Activated CD8-positive, alpha-beta memory T cell treated with anti-CD3 and anti-CD28 coated beads, Interleukin-2, amount 10 ng/mL, durations not matched to agents 7 days and 5 days (primary cell): ENCODE measurements around the gene OR2H2. TPM values are rescaled to one million over a fixed set of nuclear protein-coding genes. Genes with fewer than 3 reads are reported as not detected.
A peak's percentile ranks its signal among the peaks of the same experiment; 100 is the strongest.

Experiments used
- ATAC-seq: fragments of 150-1000 bp; cut with Tn5 transposase; one replicate; pipeline ENCODE4 v1.10.0; 2021; ENCODE audit warnings: moderate library complexity
- CTCF ChIA-PET: fragments of 350-600 bp; sonication (Branson Sonifier 250); formaldehyde crosslinking; loops from one replicate; lab custom pipeline; 2021; ENCODE audit warnings: antibody characterized with exemption; lab: Charles Lee
- DNase-seq: peaks from one replicate; pipeline ENCODE4 v3.0.0-alpha.2; 2020
- H3K27ac Mint-ChIP-seq: one replicate; pipeline ENCODE4 v1.8.0; 2021; ENCODE audit warnings: mild to moderate bottlenecking, mixed read lengths
- H3K27me3 Mint-ChIP-seq: one replicate; pipeline ENCODE4 v1.8.0; 2021; ENCODE audit warnings: mixed read lengths
- H3K36me3 Mint-ChIP-seq: one replicate; pipeline ENCODE4 v1.8.0; 2021; ENCODE audit warnings: mild to moderate bottlenecking, mixed read lengths
- H3K4me1 Mint-ChIP-seq: one replicate; pipeline ENCODE4 v1.8.0; 2021; ENCODE audit warnings: mixed read lengths
- H3K4me3 Mint-ChIP-seq: one replicate; pipeline ENCODE4 v1.8.0; 2021; ENCODE audit warnings: mild to moderate bottlenecking, moderate library complexity, mixed read lengths
- H3K9me3 Mint-ChIP-seq: one replicate; pipeline ENCODE4 v1.8.0; 2022; ENCODE audit warnings: low read depth, mixed read lengths
- total RNA-seq, 2 experiments: library from RNA; stranded (reverse); gene quantifications; one replicate each; pipeline ENCODE4 v1.2.3, GENCODE V29; 2021

Gene OR2H2
- total RNA-seq, 2 experiments from 2014 or later: not detected

DNA sequence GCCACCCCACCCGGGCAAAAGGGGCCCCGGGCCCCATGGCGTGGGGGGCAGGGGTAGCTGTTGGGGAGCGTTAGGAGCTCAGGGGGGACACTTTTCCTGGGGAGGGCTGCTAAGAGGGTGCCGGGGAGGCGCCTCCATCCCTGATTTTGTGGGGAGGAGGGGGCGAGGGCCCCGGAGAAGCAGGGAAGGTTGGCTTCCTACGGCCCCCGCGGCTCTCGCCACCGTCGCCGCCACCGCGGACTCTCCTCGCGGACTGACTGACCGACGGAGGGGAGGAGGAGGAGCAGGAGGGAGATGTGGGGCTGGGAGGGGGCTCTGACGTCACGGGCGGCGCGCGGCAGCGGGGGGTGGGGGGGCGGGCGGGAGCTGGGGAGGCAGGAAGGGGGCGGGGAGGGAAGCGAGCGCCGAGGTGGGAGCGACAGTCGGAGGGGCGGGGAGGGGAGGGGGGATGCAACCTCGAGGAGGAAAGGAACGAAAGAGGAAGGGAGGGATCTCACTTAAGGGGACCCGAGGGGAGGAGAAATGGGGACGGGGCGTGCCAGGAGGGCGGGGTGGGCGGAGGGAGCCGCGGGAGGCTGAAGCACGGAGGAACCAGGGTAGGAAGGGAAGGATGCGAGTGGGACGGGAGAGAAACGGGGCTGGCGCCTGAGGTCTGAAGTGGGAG is 43.0 kb downstream of the OR2H2 start:
- Mint-ChIP-seq H3K4me3 (peak overlapping the region; percentile 72), H3K27me3 (peaks cover 45% of the 10 kb centered on the region), H3K27ac (peak overlapping the region; percentile 44), H3K9me3 (no peaks in the 10 kb centered on the region), H3K36me3 (no peaks in the 10 kb centered on the region), H3K4me1 (peaks cover 24% of the 10 kb centered on the region)
- DNase-seq (peak; percentile 51), ATAC-seq (peak; percentile 13)
- CTCF ChIA-PET: interaction anchor here (0.8 to 3.3 kb wide), 5 partner anchors 10 to 24 kb away, joined by 3 to 20 read pairs (median 4); no protein-coding TSS in a partner anchor

DNA sequence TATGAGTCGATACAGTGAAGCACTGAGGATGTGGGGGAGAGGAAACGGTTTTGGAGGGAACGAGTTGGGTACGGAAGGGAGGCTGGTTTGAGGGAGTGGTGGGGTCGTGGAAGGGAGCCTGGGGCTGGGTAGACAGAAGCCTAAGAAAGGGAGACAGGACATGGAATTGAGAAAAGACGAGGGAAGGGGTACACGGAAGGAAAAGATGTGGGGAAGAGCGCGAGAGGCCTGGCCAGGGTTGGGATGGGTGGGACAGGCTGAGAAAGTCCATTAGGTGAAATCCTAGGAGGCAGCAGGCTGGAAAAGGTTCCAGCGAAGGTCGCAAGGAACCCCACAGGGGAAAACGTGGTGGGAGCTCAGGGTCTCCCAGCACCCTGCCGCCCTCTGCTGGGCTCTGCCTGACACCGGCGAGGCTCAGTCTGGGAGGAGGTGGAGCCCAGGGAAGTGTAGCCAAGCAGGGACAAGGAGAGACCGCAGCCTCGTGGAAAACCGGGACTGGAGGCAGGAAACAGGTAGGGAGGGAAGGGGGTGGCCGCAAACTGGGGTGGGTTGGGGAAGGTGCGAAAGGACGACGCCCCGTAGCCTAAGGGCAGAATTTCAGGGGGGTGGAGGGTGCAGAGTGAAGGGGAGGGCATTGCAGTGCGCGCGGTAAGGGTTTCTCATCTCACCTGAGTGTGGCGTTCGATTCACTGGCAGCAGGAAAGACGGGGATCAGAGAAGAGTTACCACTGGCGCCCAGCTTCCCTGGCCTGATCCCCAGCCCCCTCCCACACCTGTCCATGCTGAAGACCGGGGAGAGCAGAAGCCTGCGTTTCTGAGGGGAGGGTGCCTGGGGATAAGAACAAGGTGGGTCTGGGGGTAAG is 43.7 kb downstream of the OR2H2 start:
- ATAC-seq (peak; percentile 60), DNase-seq (peak; percentile 67)
- Mint-ChIP-seq H3K27ac (peak overlapping the region; percentile 44), H3K36me3 (no peaks in the 10 kb centered on the region), H3K27me3 (peaks cover 50% of the 10 kb centered on the region), H3K4me3 (peak overlapping the region; percentile 72), H3K4me1 (peaks cover 29% of the 10 kb centered on the region), H3K9me3 (no peaks in the 10 kb centered on the region)
- CTCF ChIA-PET: interaction anchor here (0.8 to 3.7 kb wide), 4 partner anchors 11 to 25 kb away, joined by 4 to 20 read pairs (median 14); no protein-coding TSS in a partner anchor

DNA sequence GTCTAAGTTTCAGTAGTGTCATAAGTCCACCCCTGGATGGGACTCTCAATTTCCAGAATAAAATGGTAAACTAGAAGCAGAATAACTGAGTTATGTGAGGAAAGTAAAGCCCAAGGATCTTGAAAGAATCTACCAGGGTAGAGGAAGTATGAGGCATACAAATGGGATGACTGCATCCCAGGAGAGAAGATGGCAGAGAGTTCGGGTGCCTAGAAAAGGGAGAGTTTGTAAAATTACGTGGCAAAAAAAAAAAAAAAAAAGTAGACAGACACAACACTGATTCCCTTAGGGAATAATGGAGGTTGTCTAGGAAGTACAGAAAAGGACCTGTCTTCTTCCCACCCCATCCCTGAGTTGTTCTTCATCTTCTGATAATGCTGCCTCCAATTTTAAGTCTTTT is 44.6 kb downstream of the OR2H2 start:
- Mint-ChIP-seq H3K4me3 (no peak overlapping the region), H3K27ac (no peak overlapping the region), H3K9me3 (no peaks in the 10 kb centered on the region), H3K4me1 (peaks cover 29% of the 10 kb centered on the region), H3K36me3 (no peaks in the 10 kb centered on the region), H3K27me3 (peaks cover 56% of the 10 kb centered on the region)
- DNase-seq: no peak
- CTCF ChIA-PET: interaction anchor here (1.9 to 3.7 kb wide), 4 partner anchors 12 to 24 kb away, joined by 8 to 20 read pairs (median 14); no protein-coding TSS in a partner anchor
- ATAC-seq: no peak

DNA sequence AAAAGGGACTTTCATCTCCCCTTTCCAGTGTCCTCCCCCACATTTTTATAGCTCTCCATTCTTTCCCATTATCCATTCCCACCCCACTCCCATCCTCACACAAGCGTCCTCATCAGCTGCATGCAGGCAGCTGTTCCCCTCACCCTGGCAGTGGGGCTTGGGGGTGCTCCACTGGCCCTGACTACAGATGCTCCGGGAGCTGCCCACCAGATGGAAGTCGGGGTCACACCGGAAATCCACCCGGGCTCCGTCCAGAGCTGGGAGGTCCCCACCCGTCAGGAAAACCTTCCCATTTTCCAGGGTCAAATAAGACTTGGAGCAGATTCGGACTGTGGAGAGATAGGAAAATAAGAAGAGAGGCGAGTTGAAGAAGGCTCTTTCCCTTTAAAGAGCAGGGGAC is 45.4 kb downstream of the OR2H2 start:
- Mint-ChIP-seq H3K9me3 (no peaks in the 10 kb centered on the region), H3K4me1 (peaks cover 29% of the 10 kb centered on the region), H3K27me3 (peaks cover 56% of the 10 kb centered on the region), H3K4me3 (no peak overlapping the region), H3K27ac (no peak overlapping the region), H3K36me3 (no peaks in the 10 kb centered on the region)
- CTCF ChIA-PET: interaction anchor here (1.9 to 3.7 kb wide), 3 partner anchors 13 to 23 kb away, joined by 8 to 19 read pairs (median 9); no protein-coding TSS in a partner anchor
- DNase-seq (no peak), ATAC-seq (no peak)

DNA sequence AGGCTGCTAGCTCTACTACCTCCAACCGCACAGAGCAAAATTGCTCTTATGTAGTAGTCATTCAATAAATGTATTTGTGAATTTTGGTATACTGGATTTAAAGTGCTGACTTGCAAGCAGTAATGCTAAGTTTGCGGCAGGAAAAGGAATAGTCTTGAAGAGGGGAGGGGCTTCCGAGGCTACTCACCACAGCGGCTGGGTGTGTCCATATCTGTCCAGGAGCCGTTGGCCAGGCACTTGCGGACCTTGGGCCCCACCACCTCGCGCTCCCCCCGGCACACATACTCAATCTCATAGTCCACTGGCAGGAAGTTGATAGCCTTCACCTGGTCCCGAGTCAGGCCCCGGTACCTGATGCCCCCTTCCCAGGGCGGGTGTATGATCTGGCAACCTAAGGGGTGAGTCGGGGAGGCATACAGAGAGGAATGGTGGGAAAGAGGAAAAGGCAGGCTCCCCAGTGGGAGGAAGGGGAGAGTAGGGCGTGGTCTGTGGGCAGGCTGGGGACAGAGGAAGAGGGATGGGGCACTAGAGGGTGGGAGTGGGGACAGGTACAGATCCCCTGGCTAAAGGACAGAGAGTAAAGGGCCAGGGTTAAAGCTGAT is 46.4 kb downstream of the OR2H2 start:
- no peaks in the 10 kb centered on the region for H3K36me3 Mint-ChIP-seq
- peaks cover 48% of the 10 kb centered on the region for H3K27me3 Mint-ChIP-seq
- H3K27ac Mint-ChIP-seq: no peak overlapping the region

DNA sequence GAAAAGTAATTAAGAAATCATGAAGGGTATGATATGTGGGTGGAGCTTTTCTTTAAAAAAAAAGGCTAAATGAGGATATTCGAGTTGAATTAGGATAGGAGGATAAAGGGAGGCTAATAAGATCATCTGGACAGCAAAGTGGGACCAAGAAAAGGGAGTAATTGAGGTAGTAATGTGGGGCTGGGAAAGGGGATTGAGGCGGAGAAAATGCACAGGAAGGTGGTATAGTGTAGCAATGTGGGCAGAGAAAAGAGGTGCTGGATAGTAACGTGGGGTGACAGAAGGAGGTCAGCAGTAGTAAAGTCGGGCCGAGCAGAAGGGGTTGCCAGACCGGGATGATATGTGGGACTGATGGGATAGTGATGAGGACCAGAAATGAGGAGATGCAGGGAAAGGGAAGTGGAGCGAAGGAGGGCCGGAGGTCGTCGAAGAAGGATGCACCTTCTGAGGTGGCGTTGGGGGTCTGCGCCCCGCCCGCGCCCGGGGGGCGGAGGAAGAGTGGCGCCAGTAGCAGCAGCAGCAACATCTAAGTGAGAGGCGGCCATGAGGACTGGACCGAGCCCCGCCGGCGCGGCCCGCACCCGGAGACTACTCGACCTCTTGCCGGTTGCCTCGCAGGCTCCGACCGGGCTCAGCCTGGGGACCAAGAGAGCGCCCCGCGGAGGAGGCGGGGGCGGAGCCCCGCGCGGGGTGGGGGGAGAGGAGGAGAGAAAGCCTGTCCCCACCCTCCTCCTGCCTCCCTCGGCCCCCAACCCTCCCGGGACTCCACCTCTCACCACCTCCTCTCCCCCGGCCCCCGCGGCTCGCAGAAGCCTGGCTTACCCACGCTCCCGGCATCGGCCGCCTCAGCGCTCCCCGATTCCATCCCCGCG is 47.2 kb downstream of the OR2H2 start:
- Mint-ChIP-seq H3K4me3 (peak overlapping the region; percentile 76), H3K9me3 (no peaks in the 10 kb centered on the region), H3K27me3 (peaks cover 42% of the 10 kb centered on the region)

More for the DNA sequence above, 46.4 kb downstream of the OR2H2 start:
- H3K9me3 Mint-ChIP-seq: no peaks in the 10 kb centered on the region
- peak overlapping the region; percentile 76 for H3K4me3 Mint-ChIP-seq
- ATAC-seq (no peak), DNase-seq (no peak)
- CTCF ChIA-PET: interaction anchor here (1.9 to 3.7 kb wide), 2 partner anchors 19 to 22 kb away, joined by 8 to 19 read pairs; no protein-coding TSS in a partner anchor
- peaks cover 29% of the 10 kb centered on the region for H3K4me1 Mint-ChIP-seq

DNA sequence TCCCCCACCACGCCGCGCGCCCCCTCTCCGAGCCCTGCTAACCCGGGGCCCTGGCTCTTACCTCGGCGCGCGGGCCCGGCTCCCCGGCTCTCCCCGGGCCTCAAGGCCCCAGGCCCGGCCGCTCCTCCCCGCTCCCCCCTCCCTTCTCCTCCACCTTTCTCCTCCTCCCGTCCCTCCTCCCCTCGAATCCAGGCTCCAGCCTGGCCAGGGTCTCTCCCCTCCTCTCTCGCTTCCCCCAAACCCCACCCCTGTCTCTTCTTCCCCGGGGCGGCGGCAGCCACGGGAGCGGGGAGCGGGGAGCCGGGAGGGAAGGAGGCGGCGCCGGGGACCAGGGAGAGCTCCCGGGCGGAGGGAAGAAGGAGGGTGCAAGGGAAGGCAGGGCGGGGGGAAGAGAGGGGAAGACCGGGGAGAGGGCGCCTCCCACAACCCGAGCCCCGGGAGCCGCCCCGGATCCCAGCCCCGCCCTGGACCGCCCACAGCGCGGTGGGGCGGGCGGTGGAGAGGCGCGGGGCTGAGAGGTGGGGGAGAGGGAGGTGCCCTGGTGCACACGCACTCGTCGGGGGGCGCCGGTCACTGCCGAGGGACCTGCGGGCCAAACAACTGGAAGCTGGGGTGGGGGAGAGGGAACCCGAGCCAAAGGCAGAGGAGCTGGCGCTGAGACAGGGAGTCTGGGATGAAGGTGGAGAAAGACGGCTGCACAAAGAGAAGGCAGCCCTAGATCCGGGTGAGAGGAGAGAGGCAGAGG is 48.0 kb downstream of the OR2H2 start, which contains the start of gene GABBR1:
GABBR1 (minus strand) TSS at position 395 of the 745 bp plus-strand sequence. CDS start 798 bp downstream, outside the sequence.
- DNase-seq (peak; percentile 71), ATAC-seq (peak; percentile 81)
- no peak within 1 kb of the TSS for H3K27ac Mint-ChIP-seq
- H3K9me3 Mint-ChIP-seq: no peaks in the 10 kb centered on the region
- H3K4me3 Mint-ChIP-seq: peak within 1 kb of the TSS; percentile 76
- CTCF ChIA-PET: interaction anchor here (1.2 to 2.3 kb wide), 5 partner anchors 11 to 21 kb away, joined by 4 to 21 read pairs (median 6); no protein-coding TSS in a partner anchor
- H3K36me3 Mint-ChIP-seq: no peaks in the 10 kb centered on the region
- peaks cover 29% of the 10 kb centered on the region for H3K4me1 Mint-ChIP-seq
- H3K27me3 Mint-ChIP-seq: peaks cover 41% of the 10 kb centered on the region

More for the DNA sequence above, 47.2 kb downstream of the OR2H2 start:
- no peaks in the 10 kb centered on the region for H3K36me3 Mint-ChIP-seq
- CTCF ChIA-PET: interaction anchor here (1.3 to 3.7 kb wide), 4 partner anchors 16 to 22 kb away, joined by 6 to 21 read pairs (median 14); no protein-coding TSS in a partner anchor
- H3K4me1 Mint-ChIP-seq: peaks cover 29% of the 10 kb centered on the region
- H3K27ac Mint-ChIP-seq: no peak overlapping the region
- peak; percentile 62 for DNase-seq
- ATAC-seq: peak; percentile 56

DNA sequence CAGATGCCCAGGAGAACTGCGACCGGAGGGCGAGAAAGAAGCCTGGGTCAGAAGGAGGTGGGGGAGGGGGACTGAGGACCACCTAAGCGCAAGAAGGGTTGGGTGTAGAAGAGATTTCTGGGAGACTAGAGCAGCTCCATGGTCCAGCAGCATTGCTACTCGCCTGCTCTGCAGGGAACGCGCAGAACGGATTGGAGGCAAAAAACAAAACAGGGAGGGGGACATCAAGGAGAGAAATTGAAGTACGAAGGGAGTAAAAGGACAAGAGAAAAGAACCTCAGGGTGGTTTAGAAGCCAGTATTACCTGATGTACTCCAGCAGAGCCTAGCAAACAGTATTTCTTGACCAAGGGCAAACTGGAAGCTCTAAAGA is 48.6 kb downstream of the OR2H2 start:
- Mint-ChIP-seq H3K4me1 (peaks cover 27% of the 10 kb centered on the region), H3K36me3 (no peaks in the 10 kb centered on the region), H3K9me3 (no peaks in the 10 kb centered on the region), H3K27ac (no peak overlapping the region), H3K4me3 (peak overlapping the region; percentile 76), H3K27me3 (peaks cover 41% of the 10 kb centered on the region)
- CTCF ChIA-PET: interaction anchor here (0.5 to 2.3 kb wide), 6 partner anchors 11 to 27 kb away, joined by 3 to 21 read pairs (median 5); no protein-coding TSS in a partner anchor
- no peak for ATAC-seq
- DNase-seq: no peak

DNA sequence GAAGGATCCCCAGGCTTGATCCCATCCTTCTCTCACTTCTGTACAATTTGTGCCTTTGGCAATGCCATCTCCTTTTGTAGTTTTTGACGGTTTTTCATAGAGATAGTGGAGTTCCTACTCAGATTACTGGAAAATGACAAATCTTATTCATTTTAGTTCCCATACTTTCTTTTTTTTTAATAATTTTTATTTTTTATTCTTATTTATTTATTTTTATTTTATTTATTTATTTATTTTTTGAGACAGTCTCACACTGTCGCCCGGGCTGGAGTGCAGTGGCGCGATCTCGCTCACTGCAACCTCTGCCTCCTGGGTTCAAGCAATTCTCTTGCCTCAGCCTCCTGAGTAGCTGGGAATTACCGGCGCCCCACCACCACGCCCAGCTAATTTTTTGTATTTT is 52.3 kb downstream of the OR2H2 start:
- Mint-ChIP-seq H3K4me3 (no peak overlapping the region), H3K36me3 (no peaks in the 10 kb centered on the region), H3K27me3 (peaks cover 12% of the 10 kb centered on the region), H3K9me3 (no peaks in the 10 kb centered on the region), H3K4me1 (peaks cover 13% of the 10 kb centered on the region), H3K27ac (no peak overlapping the region)
- no peak for ATAC-seq
- no peak for DNase-seq
- CTCF ChIA-PET: interaction anchor here (1.0 to 1.5 kb wide), 4 partner anchors 10 to 16 kb away, joined by 3 to 9 read pairs (median 4); no protein-coding TSS in a partner anchor
